Ishikawa (cell line): ENCODE measurements around the gene DEFB116.

ENCODE experiments used
- CEBPB ChIP-seq: IDR thresholded peaks from 2 replicates; pipeline ENCODE4 v1.6.1; 2012
- EP300 ChIP-seq: IDR thresholded peaks from 2 replicates; pipeline ENCODE4 v1.6.1; 2012; ENCODE audit warnings: borderline replicate concordance
- RAD21 ChIP-seq: IDR thresholded peaks from 2 replicates; pipeline ENCODE4 v1.6.1; 2012; ENCODE audit warnings: low read depth
- REST ChIP-seq: IDR thresholded peaks from 2 replicates; pipeline ENCODE4 v1.6.1; 2012; ENCODE audit warnings: low read depth, mild to moderate bottlenecking
- TAF1 ChIP-seq: IDR thresholded peaks from 2 replicates; pipeline ENCODE4 v1.6.1; 2012; ENCODE audit warnings: low read depth, mild to moderate bottlenecking
- USF1 ChIP-seq: IDR thresholded peaks from 2 replicates; pipeline ENCODE4 v1.6.1; 2012
- YY1 ChIP-seq: IDR thresholded peaks from 2 replicates; pipeline ENCODE4 v1.6.1; 2012; ENCODE audit warnings: low read depth
- TF ChIP-seq, protein P1 (sequence below): IDR thresholded peaks from 2 replicates; pipeline ENCODE4 v1.6.1; 2012

GRCh38 chr20:31308535-31309162 is at the start of gene DEFB116:
- TF ChIP-seq, protein P1, sequence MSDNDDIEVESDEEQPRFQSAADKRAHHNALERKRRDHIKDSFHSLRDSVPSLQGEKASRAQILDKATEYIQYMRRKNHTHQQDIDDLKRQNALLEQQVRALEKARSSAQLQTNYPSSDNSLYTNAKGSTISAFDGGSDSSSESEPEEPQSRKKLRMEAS, result no peak
- TF ChIP-seq REST, result no peak
- TF ChIP-seq YY1, result no peak
- TF ChIP-seq RAD21, result no peak
- TF ChIP-seq CEBPB, result no peak
- TF ChIP-seq TAF1, result no peak
- TF ChIP-seq USF1, result no peak
- no peak for TF ChIP-seq EP300
